Upper lobe of right lung (tissue), 1 donor: Measurements from ENCODE around the gene ZNF598. TPM values are rescaled to one million over a fixed set of nuclear protein-coding genes. Genes with fewer than 3 reads are reported as not detected.
A peak's percentile ranks its signal among the peaks of the same experiment; 100 is the strongest.
"Not testable (repeated sequence)": the region's sequence is repeated elsewhere in the genome, so short reads cannot be mapped to it uniquely, and the experiment has no call there.

Experiments used
- ATAC-seq: fragments of 200-7000 bp; cut with Tn5 transposase; one replicate; pipeline ENCODE4 v1.9.1; 2020; ENCODE audit warnings: mild to moderate bottlenecking, moderate library complexity
- DNase-seq: peaks from one replicate; pipeline ENCODE4 v3.0.0-alpha.2; 2020
- H3K27ac ChIP-seq: fragments of 200-600 bp; one replicate; pipeline ENCODE4 v1.8.0; 2022
- H3K27me3 ChIP-seq: fragments of 200-600 bp; one replicate; pipeline ENCODE4 v1.8.0; 2022; ENCODE audit warnings: mild to moderate bottlenecking
- H3K36me3 ChIP-seq: fragments of 200-600 bp; one replicate; pipeline ENCODE4 v1.8.0; 2022
- H3K4me1 ChIP-seq: fragments of 200-600 bp; one replicate; pipeline ENCODE4 v1.8.0; 2022
- H3K4me3 ChIP-seq: fragments of 200-600 bp; one replicate; pipeline ENCODE4 v1.8.0; 2022; ENCODE audit warnings: mild to moderate bottlenecking
- H3K9me3 ChIP-seq: fragments of 200-600 bp; one replicate; pipeline ENCODE4 v1.8.0; 2022
- CTCF ChIP-seq: fragments of 200-600 bp; IDR thresholded peaks from one replicate; pipeline ENCODE4 v1.8.0; 2022; ENCODE audit warnings: antibody characterized with exemption
- intact Hi-C: fragments of 100-400 bp; cut with DNase I; formaldehyde crosslinking; loops from one replicate; pipeline ENCODE4 v1.11.0; 2022
- total RNA-seq: library from RNA; stranded (reverse); fragmentation: NEBNext Ultra II Directional; extraction: Animal tissue kit (Norgen Biotek cat#: 25700); gene quantifications from one replicate; pipeline ENCODE4 v1.2.1, GENCODE V29; 2021
- donor health status: DM: no; HTN: yes; CAD: no; lungs with severe emphysema.

Gene ZNF598
- total RNA-seq, 1 donor from 2014 or later: 38.2 TPM

GRCh38 chr16:1965396-1966001 is 44.1 kb downstream of the ZNF598 start:
- peak overlapping the region; percentile 75 for H3K4me3 ChIP-seq
- H3K27me3 ChIP-seq: no peaks in the 10 kb centered on the region
- intact Hi-C loops: no loop called here
- peaks cover 21% of the 10 kb centered on the region for H3K4me1 ChIP-seq
- H3K9me3 ChIP-seq: no peaks in the 10 kb centered on the region
- no peak for TF ChIP-seq CTCF
- DNase-seq (peak; percentile 60), ATAC-seq (no peak)
- H3K27ac ChIP-seq: peak overlapping the region; percentile 98
- peaks cover 26% of the 10 kb centered on the region for H3K36me3 ChIP-seq

- ATAC-seq: peak; percentile 97
These were observed 44.9 kb downstream of the ZNF598 start, which contains the start of gene RPS2 for GRCh38 chr16:1964506-1965395. Gene RPS2, minus strand, starts transcription at chr16:1964826. Its CDS starts 201 bp downstream, at chr16:1964625.

GRCh38 chr16:1963806-1964505 is 45.7 kb downstream of the ZNF598 start:
- no peak for DNase-seq
- peaks cover 26% of the 10 kb centered on the region for H3K4me1 ChIP-seq

More at GRCh38 chr16:1964506-1965395, 44.9 kb downstream of the ZNF598 start, which contains the start of gene RPS2:
- Histone ChIP-seq H3K4me1 (peaks cover 24% of the 10 kb centered on the region), H3K36me3 (peaks cover 27% of the 10 kb centered on the region), H3K9me3 (no peaks in the 10 kb centered on the region), H3K27me3 (no peaks in the 10 kb centered on the region), H3K4me3 (peak within 1 kb of the TSS; percentile 75), H3K27ac (peak within 1 kb of the TSS; percentile 98)
- intact Hi-C loops: no loop called here
- DNase-seq: peak; percentile 100
- TF ChIP-seq CTCF: no peak

GRCh38 chr16:1962161-1963153 is 47.2 kb downstream of the ZNF598 start:
- H3K27ac ChIP-seq, H3K27me3 ChIP-seq, ATAC-seq, intact Hi-C loops, H3K4me3 ChIP-seq, H3K9me3 ChIP-seq: not testable (repeated sequence)
- peaks cover 28% of the 10 kb centered on the region for H3K4me1 ChIP-seq
- peaks cover 27% of the 10 kb centered on the region for H3K36me3 ChIP-seq
- peak; percentile 66 for DNase-seq

More at GRCh38 chr16:1963806-1964505, 45.7 kb downstream of the ZNF598 start:
- H3K27ac ChIP-seq: peak overlapping the region; percentile 98
- peak; percentile 0 for ATAC-seq
- H3K27me3 ChIP-seq: no peaks in the 10 kb centered on the region
- peak overlapping the region; percentile 75 for H3K4me3 ChIP-seq
- intact Hi-C loops: no loop called here
- peaks cover 27% of the 10 kb centered on the region for H3K36me3 ChIP-seq
- peak; percentile 8 for TF ChIP-seq CTCF
- no peaks in the 10 kb centered on the region for H3K9me3 ChIP-seq

GRCh38 chr16:1961651-1962067 is 48.0 kb downstream of the ZNF598 start:
- Histone ChIP-seq H3K36me3 (peaks cover 27% of the 10 kb centered on the region), H3K27ac (no peak overlapping the region), H3K4me1 (peaks cover 28% of the 10 kb centered on the region), H3K4me3 (no peak overlapping the region), H3K27me3 (no peaks in the 10 kb centered on the region), H3K9me3 (no peaks in the 10 kb centered on the region)
- intact Hi-C loops: no loop called here
- DNase-seq (no peak), ATAC-seq (no peak)
- no peak for TF ChIP-seq CTCF
